ENCODE data around the gene RGL2. TPM values are rescaled to one million over a fixed set of nuclear protein-coding genes. Genes with fewer than 3 reads are reported as not detected.
A peak's percentile ranks its signal among the peaks of the same experiment; 100 is the strongest.

RGL2 gene
- total RNA-seq, 2 donors from 2014 or later: 23.0 to 36.9 TPM

- H3K4me1 ChIP-seq: peaks cover 0 to 30% of the 10 kb centered on the region in 2 donors
- DNase-seq (ENCODE audit: low spot score): peak; percentile 81
- H3K27ac ChIP-seq: peak overlapping the region; percentile 94 to 98
- H3K27me3 ChIP-seq: no peaks in the 10 kb centered on the region
- peaks cover 14% of the 10 kb centered on the region for H3K36me3 ChIP-seq
- peak overlapping the region; percentile 69 to 78 for H3K4me3 ChIP-seq
- no peak for TF ChIP-seq CTCF (IDR thresholded peaks at IDR 0.05)
- no peaks in the 10 kb centered on the region for H3K9me3 ChIP-seq
Observed at GRCh38 chr6:33297956-33298772, 578 bp downstream of the RGL2 start.

GRCh38 chr6:33297406-33297955 is 1.3 kb downstream of the RGL2 start:
- peaks cover 0 to 30% of the 10 kb centered on the region in 2 donors for H3K4me1 ChIP-seq
- peaks cover 15% of the 10 kb centered on the region for H3K36me3 ChIP-seq
- DNase-seq (ENCODE audit: low spot score): no peak
- no peaks in the 10 kb centered on the region for H3K9me3 ChIP-seq
- TF ChIP-seq CTCF (IDR thresholded peaks at IDR 0.05): no peak
- no peaks in the 10 kb centered on the region for H3K27me3 ChIP-seq
- H3K4me3 ChIP-seq: peak overlapping the region; percentile 69 to 78
- H3K27ac ChIP-seq: peak overlapping the region; percentile 94 to 98

GRCh38 chr6:33296797-33297405 is 1.8 kb downstream of the RGL2 start:
- peak overlapping the region; percentile 69 to 78 for H3K4me3 ChIP-seq
- H3K36me3 ChIP-seq: peaks cover 21% of the 10 kb centered on the region
- peak overlapping the region; percentile 94 to 98 for H3K27ac ChIP-seq
- no peaks in the 10 kb centered on the region for H3K9me3 ChIP-seq
- no peak for DNase-seq (ENCODE audit: low spot score)
- peaks cover 0 to 30% of the 10 kb centered on the region in 2 donors for H3K4me1 ChIP-seq
- H3K27me3 ChIP-seq: no peaks in the 10 kb centered on the region
- no peak for TF ChIP-seq CTCF (IDR thresholded peaks at IDR 0.05)

GRCh38 chr6:33295621-33296369 is 2.9 kb downstream of the RGL2 start:
- peaks cover 0 to 25% of the 10 kb centered on the region in 2 donors for H3K4me1 ChIP-seq
- H3K36me3 ChIP-seq: peaks cover 32% of the 10 kb centered on the region
- H3K27me3 ChIP-seq: no peaks in the 10 kb centered on the region
- no peak for DNase-seq (ENCODE audit: low spot score)
- H3K4me3 ChIP-seq: no peak overlapping the region
- H3K9me3 ChIP-seq: no peaks in the 10 kb centered on the region
- TF ChIP-seq CTCF (IDR thresholded peaks at IDR 0.05): no peak
- H3K27ac ChIP-seq: no peak overlapping the region

GRCh38 chr6:33294086-33294823 is 4.5 kb downstream of the RGL2 start:
- H3K27ac ChIP-seq: no peak overlapping the region
- H3K27me3 ChIP-seq: no peaks in the 10 kb centered on the region
- H3K36me3 ChIP-seq: peaks cover 32% of the 10 kb centered on the region
- no peak for DNase-seq (ENCODE audit: low spot score)
- no peak overlapping the region for H3K4me3 ChIP-seq
- TF ChIP-seq CTCF (IDR thresholded peaks at IDR 0.05): no peak
- H3K4me1 ChIP-seq: peaks cover 0 to 28% of the 10 kb centered on the region in 2 donors
- H3K9me3 ChIP-seq: no peaks in the 10 kb centered on the region

Measured in right atrium auricular region (tissue), 2 donors.